ENCODE results near the gene LSMEM2. TPM values are rescaled to one million over a fixed set of nuclear protein-coding genes. Genes with fewer than 3 reads are reported as not detected.

The LSMEM2 gene
- total and polyA plus RNA-seq, 2 experiments from 2014 or later = 0.59 to 0.86 TPM

- no peak for TF ChIP-seq REST (IDR thresholded peaks at IDR 0.05; ENCODE audit: unreplicated experiment)
- TF ChIP-seq ZNF114 (CRISPR knock-in tag; IDR thresholded peaks at IDR 0.05) = no peak
- TF ChIP-seq CREB1 (CRISPR knock-in tag; IDR thresholded peaks at IDR 0.05; ENCODE audit: low read depth) = no peak
- TF ChIP-seq CTCF (conservative IDR thresholded peaks at IDR 0.05; ENCODE audit: low read depth in 2 of 2) = no peak
These were observed 48.1 kb upstream of the LSMEM2 start (continued) for GRCh38 chr3:50230794-50231125.

- Histone ChIP-seq H4K20me1 (replicated peaks; ENCODE audit: insufficient read depth) (peaks cover 2% of the 10 kb centered on the region; the same call in 1 of the 2 replicates), H3K27ac (ENCODE audit: low read depth) (no peak overlapping the region), H3K9me2 (ENCODE audit: insufficient read depth) (no peaks in the 10 kb centered on the region), H3F3A (replicated peaks; ENCODE audit: low read depth) (peaks cover 17% of the 10 kb centered on the region), H2AFZ (no peak overlapping the region), H3K79me2 (replicated peaks; ENCODE audit: insufficient read depth) (peaks cover 11% of the 10 kb centered on the region), H3K27me3 (ENCODE audit: insufficient read depth) (peaks cover 4% of the 10 kb centered on the region), H3K36me3 (ENCODE audit: insufficient read depth) (no peaks in the 10 kb centered on the region), H3K4me3 (no peak overlapping the region), H3K4me2 (no peak overlapping the region), H3K4me1 (ENCODE audit: insufficient read depth) (peaks cover 14% of the 10 kb centered on the region)
- Mint-ChIP-seq H3K27me3 (ENCODE audit: insufficient read depth, low read depth, poor library complexity) (peaks cover 22% of the 10 kb centered on the region), H3K27ac (no peak overlapping the region), H3K36me3 (ENCODE audit: low read depth) (no peaks in the 10 kb centered on the region), H3K4me1 (peaks cover 28% of the 10 kb centered on the region), H3K4me3 (no peak overlapping the region), H3K9me3 (no peaks in the 10 kb centered on the region)
- ATAC-seq (no peak), DNase-seq (ENCODE audit: low spot score) (no peak)
- no peak for TF ChIP-seq STAT1 (IDR thresholded peaks at IDR 0.05; ENCODE audit: unreplicated experiment)
- no peak for TF ChIP-seq CREB1 (CRISPR knock-in tag; IDR thresholded peaks at IDR 0.05; ENCODE audit: low read depth)
- TF ChIP-seq ETS1 (IDR thresholded peaks at IDR 0.05) = no peak
- no peak for TF ChIP-seq EZH2 (IDR thresholded peaks at IDR 0.05; ENCODE audit: low read depth, unreplicated experiment)
- no peak for TF ChIP-seq EZH2phosphoT487 (IDR thresholded peaks at IDR 0.05; ENCODE audit: unreplicated experiment)
- TF ChIP-seq REST (IDR thresholded peaks at IDR 0.05; ENCODE audit: unreplicated experiment) = no peak
- no peak for TF ChIP-seq ZNF331 (CRISPR knock-in tag; IDR thresholded peaks at IDR 0.05; ENCODE audit: low read depth)
- TF ChIP-seq JUNB (IDR thresholded peaks at IDR 0.05; ENCODE audit: unreplicated experiment) = no peak
- TF ChIP-seq ZNF114 (CRISPR knock-in tag; IDR thresholded peaks at IDR 0.05) = no peak
- no peak for TF ChIP-seq POLR2AphosphoS5 (IDR thresholded peaks at IDR 0.05; ENCODE audit: low read depth)
These were observed 47.3 kb upstream of the LSMEM2 start for GRCh38 chr3:50231581-50231980.

Measured in GM23338 (cell line).